ENCODE measurements around the gene PROZ. TPM values are rescaled to one million over a fixed set of nuclear protein-coding genes. Genes with fewer than 3 reads are reported as not detected.

PROZ gene
- total RNA-seq, 1 experiment from 2014 or later: not detected

GRCh38 chr13:113166681-113167080 lies 8.2 kb downstream of the PROZ start:
- TF ChIP-seq ELF1 (IDR thresholded peaks at IDR 0.05; ENCODE audit: borderline replicate concordance, low read depth) (no peak), POLR2A (IDR thresholded peaks at IDR 0.05; ENCODE audit: borderline replicate concordance, extremely low read depth, insufficient read depth, insufficient read length) (no peak), ZBTB33 (IDR thresholded peaks at IDR 0.05; ENCODE audit: extremely low read depth, insufficient replicate concordance, low read length) (no peak), EZH2 (IDR thresholded peaks at IDR 0.05) (no peak), ZFX (IDR thresholded peaks at IDR 0.05) (no peak), CEBPB (IDR thresholded peaks at IDR 0.05; ENCODE audit: low read depth) (no peak), CBX3 (IDR thresholded peaks at IDR 0.05; ENCODE audit: low read depth) (no peak), ATF3 (IDR thresholded peaks at IDR 0.05) (no peak), FOSL1 (IDR thresholded peaks at IDR 0.05; ENCODE audit: low read depth) (no peak)
- ChIA-PET CTCF (no interaction called here), POLR2A (no interaction called here), RAD21 (ENCODE audit: low non-redundant PET in 1 of 2, low total read pairs in 2 of 2, uncharacterized antibody in 2 of 2, unreplicated experiment in 2 of 2) (no interaction called here)
- H2AFZ ChIP-seq (ENCODE audit: low read depth, low read length, poor library complexity, severe bottlenecking): no peak overlapping the region
- H3K9me2 ChIP-seq (ENCODE audit: insufficient read depth): no peaks in the 10 kb centered on the region
- no peaks in the 10 kb centered on the region for H3K79me2 ChIP-seq (ENCODE audit: insufficient read depth, low read length)
- intact Hi-C loops (cut with micrococcal nuclease): no loop called here
- no peak overlapping the region for H3K27ac ChIP-seq (ENCODE audit: low read depth, low read length)
- H3K9me3 ChIP-seq (ENCODE audit: control insufficient read depth in 1 of 2, insufficient read depth in 1 of 2, low read depth in 1 of 2, low read length in 2 of 2): no peaks in the 10 kb centered on the region
- no peak overlapping the region for H3K4me3 ChIP-seq (replicated peaks in 1 of 2; ENCODE audit: low read depth in 1 of 2, low read length in 2 of 2)
- no peaks in the 10 kb centered on the region for H4K20me1 ChIP-seq (ENCODE audit: insufficient read depth)
- ATAC-seq: no peak
- no peak overlapping the region for H3K4me2 ChIP-seq (ENCODE audit: low read length)
- no peaks in the 10 kb centered on the region for H3K4me1 ChIP-seq (ENCODE audit: control insufficient read depth in 1 of 2, insufficient read depth in 2 of 2, low read length in 2 of 2)
- no peak for DNase-seq (ENCODE audit: low read depth, low spot score)
- H3K27me3 ChIP-seq (ENCODE audit: insufficient read depth, low read length): peaks cover 3% of the 10 kb centered on the region; the same call in 1 of the 2 replicates
- BruUV-seq (replicated peaks): no TSS peak
- H3K36me3 ChIP-seq (ENCODE audit: control insufficient read depth in 1 of 2, insufficient read depth in 2 of 2, low read length in 2 of 2): 0 out of 4 replicates have a peak, but pooled peaks cover 0 to 8% of the 10 kb centered on the region in 2 experiments
- no peak overlapping the region for H3K9ac ChIP-seq (ENCODE audit: low read length)

GRCh38 chr13:113167155-113167554 lies 8.7 kb downstream of the PROZ start:
- Histone ChIP-seq H3K27me3 (ENCODE audit: insufficient read depth, low read length) (peaks cover 3% of the 10 kb centered on the region; the same call in 1 of the 2 replicates), H3K4me3 (replicated peaks in 1 of 2; ENCODE audit: low read depth in 1 of 2, low read length in 2 of 2) (no peak overlapping the region), H3K27ac (ENCODE audit: low read depth, low read length) (no peak overlapping the region), H3K4me1 (ENCODE audit: control insufficient read depth in 1 of 2, insufficient read depth in 2 of 2, low read length in 2 of 2) (no peaks in the 10 kb centered on the region), H2AFZ (ENCODE audit: low read depth, low read length, poor library complexity, severe bottlenecking) (no peak overlapping the region), H3K9ac (ENCODE audit: low read length) (no peak overlapping the region), H3K36me3 (ENCODE audit: control insufficient read depth in 1 of 2, insufficient read depth in 2 of 2, low read length in 2 of 2) (0 out of 4 replicates have a peak, but pooled peaks cover 0 to 8% of the 10 kb centered on the region in 2 experiments), H3K9me3 (ENCODE audit: control insufficient read depth in 1 of 2, insufficient read depth in 1 of 2, low read depth in 1 of 2, low read length in 2 of 2) (no peaks in the 10 kb centered on the region), H4K20me1 (ENCODE audit: insufficient read depth) (no peaks in the 10 kb centered on the region), H3K4me2 (ENCODE audit: low read length) (no peak overlapping the region), H3K79me2 (ENCODE audit: insufficient read depth, low read length) (no peaks in the 10 kb centered on the region), H3K9me2 (ENCODE audit: insufficient read depth) (no peaks in the 10 kb centered on the region)
- CTCF ChIA-PET: no interaction called here
- RAD21 ChIA-PET (ENCODE audit: low non-redundant PET in 1 of 2, low total read pairs in 2 of 2, uncharacterized antibody in 2 of 2, unreplicated experiment in 2 of 2): no interaction called here
- no TSS peak for BruUV-seq (replicated peaks)
- ATAC-seq (no peak), DNase-seq (ENCODE audit: low read depth, low spot score) (no peak)
- intact Hi-C loops (cut with micrococcal nuclease): no loop called here
- POLR2A ChIA-PET: no interaction called here
- TF ChIP-seq JUND (IDR thresholded peaks at IDR 0.05) (no peak), EGR1 (IDR thresholded peaks at IDR 0.05; ENCODE audit: low read depth) (no peak), FOSL1 (IDR thresholded peaks at IDR 0.05; ENCODE audit: low read depth) (no peak), POLR2A (IDR thresholded peaks at IDR 0.05; ENCODE audit: borderline replicate concordance, extremely low read depth, insufficient read depth, insufficient read length) (no peak), YY1 (IDR thresholded peaks at IDR 0.05; ENCODE audit: extremely low read depth, insufficient replicate concordance, low read depth, low read length) (no peak), MAX (IDR thresholded peaks at IDR 0.05) (no peak), ZNF274 (IDR thresholded peaks at IDR 0.05; ENCODE audit: low read depth, low read length) (no peak), EZH2 (IDR thresholded peaks at IDR 0.05) (no peak), SRF (IDR thresholded peaks at IDR 0.05; ENCODE audit: low read depth) (no peak), EZH2phosphoT487 (IDR thresholded peaks at IDR 0.05; ENCODE audit: borderline replicate concordance) (no peak), REST (IDR thresholded peaks at IDR 0.05; ENCODE audit: low read depth) (no peak)

All from HCT116 (cell line).